Thyroid gland (tissue), 4 donors: ENCODE results near the gene RAPGEF6.

Source experiments
- POLR2A ChIP-seq, 2 donors: fragments of 450-650 bp; IDR thresholded peaks; one replicate each; pipeline ENCODE4 v1.6.1; 2017; ENCODE audit warnings: antibody characterized with exemption in 2 of 2, mild to moderate bottlenecking in 2 of 2, moderate library complexity in 1 of 2
- TF ChIP-seq, protein P1 (sequence below), 6 experiments: fragments of 200-600 bp in 3 of 6; fragments of 450-650 bp in 3 of 6; sonication (generic) in 3 of 6; IDR thresholded peaks; one replicate each; pipeline ENCODE4 v1.5.1; 2016 to 2019; ENCODE audit warnings: antibody characterized with exemption in 6 of 6, mild to moderate bottlenecking in 2 of 6, inconsistent platforms in 1 of 6, moderate library complexity in 1 of 6

DNA sequence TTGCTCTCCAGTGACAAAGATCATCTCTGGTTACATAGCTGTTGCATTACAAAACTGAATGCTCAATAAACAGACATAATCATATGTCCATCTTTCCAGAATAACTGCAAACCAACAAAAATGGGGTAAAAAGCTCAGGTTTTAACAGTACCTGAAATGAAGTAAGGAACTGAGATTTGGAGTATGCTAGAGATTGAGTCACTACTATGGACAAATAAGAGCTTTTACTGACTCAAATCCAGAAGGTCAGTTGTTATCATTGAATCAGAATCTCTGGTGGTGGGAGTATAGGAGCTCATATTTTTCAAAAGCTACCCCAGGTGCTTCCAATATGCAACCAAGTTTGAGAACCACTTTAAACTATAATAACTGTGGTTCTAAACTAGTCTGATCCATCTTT, 4.1 kb upstream of the RAPGEF6 start:
- TF ChIP-seq, protein P1, sequence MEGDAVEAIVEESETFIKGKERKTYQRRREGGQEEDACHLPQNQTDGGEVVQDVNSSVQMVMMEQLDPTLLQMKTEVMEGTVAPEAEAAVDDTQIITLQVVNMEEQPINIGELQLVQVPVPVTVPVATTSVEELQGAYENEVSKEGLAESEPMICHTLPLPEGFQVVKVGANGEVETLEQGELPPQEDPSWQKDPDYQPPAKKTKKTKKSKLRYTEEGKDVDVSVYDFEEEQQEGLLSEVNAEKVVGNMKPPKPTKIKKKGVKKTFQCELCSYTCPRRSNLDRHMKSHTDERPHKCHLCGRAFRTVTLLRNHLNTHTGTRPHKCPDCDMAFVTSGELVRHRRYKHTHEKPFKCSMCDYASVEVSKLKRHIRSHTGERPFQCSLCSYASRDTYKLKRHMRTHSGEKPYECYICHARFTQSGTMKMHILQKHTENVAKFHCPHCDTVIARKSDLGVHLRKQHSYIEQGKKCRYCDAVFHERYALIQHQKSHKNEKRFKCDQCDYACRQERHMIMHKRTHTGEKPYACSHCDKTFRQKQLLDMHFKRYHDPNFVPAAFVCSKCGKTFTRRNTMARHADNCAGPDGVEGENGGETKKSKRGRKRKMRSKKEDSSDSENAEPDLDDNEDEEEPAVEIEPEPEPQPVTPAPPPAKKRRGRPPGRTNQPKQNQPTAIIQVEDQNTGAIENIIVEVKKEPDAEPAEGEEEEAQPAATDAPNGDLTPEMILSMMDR (IDR thresholded peaks at IDR 0.05) = no peak
- TF ChIP-seq POLR2A (IDR thresholded peaks at IDR 0.05) = no peak
